ENCODE measurements around the gene ADAMTSL5.
"Not testable (repeated sequence)": the region's sequence is repeated elsewhere in the genome, so short reads cannot be mapped to it uniquely, and the experiment has no call there.

ADAMTSL5 gene

GRCh38 chr19:1529430-1529816, 16.6 kb upstream of the ADAMTSL5 start:
- DNase-seq: no peak

GRCh38 chr19:1528596-1529429, 16.0 kb upstream of the ADAMTSL5 start:
- DNase-seq: no peak

- DNase-seq: no peak
These were observed 15.0 kb upstream of the ADAMTSL5 start for GRCh38 chr19:1527650-1528309.

GRCh38 chr19:1526979-1527649, 14.3 kb upstream of the ADAMTSL5 start:
- DNase-seq: no peak

GRCh38 chr19:1526066-1526778, 13.4 kb upstream of the ADAMTSL5 start:
- no peak for DNase-seq

GRCh38 chr19:1525343-1525742, 12.5 kb upstream of the ADAMTSL5 start:
- no peak for DNase-seq

- DNase-seq: no peak
These were observed 12.1 kb upstream of the ADAMTSL5 start for GRCh38 chr19:1524972-1525325.

- no peak for DNase-seq
These were observed 11.6 kb upstream of the ADAMTSL5 start for GRCh38 chr19:1524287-1524971.

GRCh38 chr19:1523412-1524286, 10.8 kb upstream of the ADAMTSL5 start, which contains the start of gene PLK5:
Gene PLK5, plus strand, starts transcription at chr19:1524077. Its CDS starts 2,920 bp downstream, at chr19:1526997.
- DNase-seq: no peak

GRCh38 chr19:1522838-1523237, 10.0 kb upstream of the ADAMTSL5 start:
- no peak for DNase-seq

- no peak for DNase-seq
These were observed 9.2 kb upstream of the ADAMTSL5 start for GRCh38 chr19:1522061-1522460.

- DNase-seq: no peak
These were observed 8.8 kb upstream of the ADAMTSL5 start for GRCh38 chr19:1521636-1522035.

GRCh38 chr19:1520203-1520780, 7.5 kb upstream of the ADAMTSL5 start:
- no peak for DNase-seq

GRCh38 chr19:1519802-1520201, 7.0 kb upstream of the ADAMTSL5 start:
- DNase-seq: not testable (repeated sequence)

- no peak for DNase-seq
These were observed 5.7 kb upstream of the ADAMTSL5 start for GRCh38 chr19:1518471-1518870.

GRCh38 chr19:1516395-1516753, 3.6 kb upstream of the ADAMTSL5 start:
- DNase-seq: no peak

- no peak for DNase-seq
These were observed 2.3 kb upstream of the ADAMTSL5 start for GRCh38 chr19:1514986-1515721.

- DNase-seq: no peak
These were observed 1.5 kb upstream of the ADAMTSL5 start for GRCh38 chr19:1514295-1514661.

GRCh38 chr19:1513499-1514294, 878 bp upstream of the ADAMTSL5 start:
- DNase-seq: no peak
